ENCODE results near the gene HOXD10. TPM values are rescaled to one million over a fixed set of nuclear protein-coding genes. Genes with fewer than 3 reads are reported as not detected.

The HOXD10 gene
- total RNA-seq, 2 donors from 2014 or later = not detected

DNA sequence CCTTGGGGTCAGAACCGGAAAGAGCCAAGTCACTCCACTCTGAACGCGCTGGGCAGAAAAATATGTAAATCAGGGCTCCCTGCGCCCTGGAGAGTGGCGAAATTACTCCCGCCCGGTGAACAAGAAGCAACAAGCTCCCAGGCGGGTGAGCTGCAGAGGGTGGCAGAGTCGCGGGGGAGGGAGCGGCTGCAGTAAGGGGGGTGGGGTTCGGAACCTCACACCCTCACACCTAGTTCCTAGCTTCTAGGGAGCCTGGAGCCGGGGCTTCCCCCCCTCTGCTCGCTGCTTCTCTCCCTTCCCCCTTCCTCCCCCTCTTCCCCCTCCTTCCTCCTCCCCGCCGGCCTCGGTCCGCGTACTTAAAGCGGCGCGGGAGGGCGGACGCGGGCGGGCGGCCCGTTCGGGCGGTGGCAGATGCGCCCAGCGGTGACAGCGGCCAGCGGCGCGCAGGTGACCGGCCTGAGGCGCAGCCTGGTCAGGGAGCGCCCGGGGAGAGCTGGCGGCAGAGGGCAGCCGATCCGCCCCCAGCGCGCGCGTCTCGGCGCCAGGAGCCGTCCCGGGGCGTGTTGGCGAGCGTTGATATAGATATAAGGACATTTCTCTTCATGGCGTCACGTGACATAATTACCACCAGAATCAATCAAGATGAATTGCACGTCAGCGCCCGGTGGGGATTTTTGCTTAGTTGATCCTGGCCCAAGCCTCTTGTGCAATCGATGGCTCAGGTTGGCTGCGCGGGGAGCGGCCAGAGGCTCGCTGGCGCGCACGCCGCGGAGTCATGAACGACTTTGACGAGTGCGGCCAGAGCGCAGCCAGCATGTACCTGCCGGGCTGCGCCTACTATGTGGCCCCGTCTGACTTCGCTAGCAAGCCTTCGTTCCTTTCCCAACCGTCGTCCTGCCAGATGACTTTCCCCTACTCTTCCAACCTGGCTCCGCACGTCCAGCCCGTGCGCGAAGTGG, 9.7 kb upstream of the HOXD10 start, which contains the start of gene HOXD11:
HOXD11 (plus strand) TSS at position 700 of the 959 bp plus-strand sequence; CDS start at position 776, 76 bp downstream.
- H3K36me3 ChIP-seq = no peaks in the 10 kb centered on the region
- H3K9me3 ChIP-seq = no peaks in the 10 kb centered on the region
- H3K4me3 ChIP-seq = peak within 1 kb of the TSS in 1 of 2 donors; percentile 32
- TF ChIP-seq, protein P1, sequence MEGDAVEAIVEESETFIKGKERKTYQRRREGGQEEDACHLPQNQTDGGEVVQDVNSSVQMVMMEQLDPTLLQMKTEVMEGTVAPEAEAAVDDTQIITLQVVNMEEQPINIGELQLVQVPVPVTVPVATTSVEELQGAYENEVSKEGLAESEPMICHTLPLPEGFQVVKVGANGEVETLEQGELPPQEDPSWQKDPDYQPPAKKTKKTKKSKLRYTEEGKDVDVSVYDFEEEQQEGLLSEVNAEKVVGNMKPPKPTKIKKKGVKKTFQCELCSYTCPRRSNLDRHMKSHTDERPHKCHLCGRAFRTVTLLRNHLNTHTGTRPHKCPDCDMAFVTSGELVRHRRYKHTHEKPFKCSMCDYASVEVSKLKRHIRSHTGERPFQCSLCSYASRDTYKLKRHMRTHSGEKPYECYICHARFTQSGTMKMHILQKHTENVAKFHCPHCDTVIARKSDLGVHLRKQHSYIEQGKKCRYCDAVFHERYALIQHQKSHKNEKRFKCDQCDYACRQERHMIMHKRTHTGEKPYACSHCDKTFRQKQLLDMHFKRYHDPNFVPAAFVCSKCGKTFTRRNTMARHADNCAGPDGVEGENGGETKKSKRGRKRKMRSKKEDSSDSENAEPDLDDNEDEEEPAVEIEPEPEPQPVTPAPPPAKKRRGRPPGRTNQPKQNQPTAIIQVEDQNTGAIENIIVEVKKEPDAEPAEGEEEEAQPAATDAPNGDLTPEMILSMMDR (IDR thresholded peaks at IDR 0.05) = no peak
- H3K27me3 ChIP-seq = peaks cover 66 to 90% of the 10 kb centered on the region in 2 donors
- no peak for DNase-seq (ENCODE audit: low spot score)
- H3K4me1 ChIP-seq = peaks cover 0 to 39% of the 10 kb centered on the region in 2 donors
- no peak within 1 kb of the TSS for H3K27ac ChIP-seq

DNA sequence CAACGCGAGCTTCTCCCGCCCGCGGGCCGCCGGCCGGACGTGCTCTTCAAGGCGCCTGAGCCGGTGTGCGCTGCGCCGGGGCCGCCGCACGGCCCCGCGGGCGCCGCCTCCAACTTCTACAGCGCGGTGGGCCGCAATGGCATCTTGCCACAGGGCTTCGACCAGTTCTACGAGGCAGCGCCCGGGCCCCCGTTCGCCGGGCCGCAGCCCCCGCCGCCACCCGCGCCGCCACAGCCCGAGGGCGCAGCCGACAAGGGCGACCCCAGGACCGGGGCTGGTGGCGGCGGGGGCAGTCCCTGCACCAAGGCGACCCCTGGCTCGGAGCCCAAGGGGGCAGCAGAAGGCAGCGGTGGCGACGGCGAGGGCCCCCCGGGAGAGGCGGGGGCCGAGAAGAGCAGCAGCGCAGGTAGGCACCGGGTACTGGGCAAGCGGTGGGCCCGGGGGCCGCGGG, 8.8 kb upstream of the HOXD10 start:
- H3K27ac ChIP-seq = no peak overlapping the region
- H3K4me1 ChIP-seq = peaks cover 0 to 39% of the 10 kb centered on the region in 2 donors
- TF ChIP-seq, protein P1 (IDR thresholded peaks at IDR 0.05) = no peak
- DNase-seq (ENCODE audit: low spot score) = no peak
- no peak overlapping the region for H3K4me3 ChIP-seq
- H3K27me3 ChIP-seq = peaks cover 73 to 90% of the 10 kb centered on the region in 2 donors
- H3K36me3 ChIP-seq = no peaks in the 10 kb centered on the region
- H3K9me3 ChIP-seq = no peaks in the 10 kb centered on the region

DNA sequence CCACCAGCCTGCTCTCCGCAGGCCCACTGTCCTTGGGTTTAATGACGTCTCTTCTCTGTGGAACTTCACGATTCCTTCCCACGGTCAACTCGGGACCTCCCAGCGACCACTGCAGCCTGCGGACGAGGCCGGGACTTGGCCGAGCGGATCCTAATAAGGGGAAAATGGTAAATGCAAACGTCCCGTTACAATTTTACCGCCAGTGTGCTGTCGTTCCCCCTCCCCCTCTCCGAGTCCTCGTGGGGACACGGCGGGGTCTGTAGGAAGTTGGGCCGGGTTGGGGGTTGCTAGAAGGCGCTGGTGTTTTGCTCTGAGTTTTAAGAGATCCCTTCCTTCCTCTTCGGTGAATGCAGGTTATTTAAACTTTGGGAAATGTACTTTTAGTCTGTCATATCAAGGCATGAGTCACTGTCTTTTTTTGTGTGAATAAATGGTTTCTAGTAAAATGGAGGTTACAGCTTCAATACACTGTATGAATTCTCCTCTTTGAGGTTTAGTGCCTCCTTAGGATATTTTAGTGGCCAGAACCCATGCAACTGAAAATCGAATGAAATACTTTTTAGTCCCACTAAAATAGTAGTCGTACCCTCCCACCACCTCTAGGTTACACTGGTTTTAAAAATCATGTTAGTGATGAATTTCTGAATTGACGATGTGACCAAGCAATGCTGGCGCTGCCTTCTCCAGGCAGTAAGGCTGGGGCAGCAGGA, 7.2 kb upstream of the HOXD10 start:
- peaks cover 71 to 92% of the 10 kb centered on the region in 2 donors for H3K27me3 ChIP-seq

DNA sequence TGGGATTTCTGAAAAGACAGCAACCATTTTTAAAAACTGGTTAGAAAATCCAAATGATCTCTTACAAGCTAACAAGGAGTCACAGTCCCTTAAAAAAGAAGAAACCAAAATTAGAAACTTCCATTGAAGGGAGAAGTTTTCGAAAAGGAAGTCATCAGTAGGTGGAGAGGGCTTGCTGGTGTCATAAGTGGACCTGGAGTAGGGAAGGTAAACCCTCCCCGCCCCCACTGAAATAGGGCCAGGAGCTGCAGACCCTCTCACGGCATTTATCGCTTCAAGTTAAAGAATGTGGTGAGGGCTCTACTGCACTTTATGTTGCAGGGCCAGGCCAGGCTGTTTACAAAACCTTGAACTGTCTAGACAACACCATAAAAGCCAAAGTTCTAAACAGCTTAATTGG, 6.6 kb upstream of the HOXD10 start:
- H3K9me3 ChIP-seq = no peaks in the 10 kb centered on the region
- H3K4me1 ChIP-seq = peaks cover 0 to 26% of the 10 kb centered on the region in 2 donors
- no peak overlapping the region for H3K27ac ChIP-seq
- H3K36me3 ChIP-seq = no peaks in the 10 kb centered on the region
- no peak overlapping the region for H3K4me3 ChIP-seq
- peaks cover 73 to 92% of the 10 kb centered on the region in 2 donors for H3K27me3 ChIP-seq
- DNase-seq (ENCODE audit: low spot score) = no peak
- TF ChIP-seq, protein P1 (IDR thresholded peaks at IDR 0.05) = no peak

More for the DNA sequence above, 7.2 kb upstream of the HOXD10 start:
- no peak overlapping the region for H3K27ac ChIP-seq
- H3K9me3 ChIP-seq = no peaks in the 10 kb centered on the region
- peaks cover 0 to 32% of the 10 kb centered on the region in 2 donors for H3K4me1 ChIP-seq
- TF ChIP-seq, protein P1 (IDR thresholded peaks at IDR 0.05) = no peak
- H3K36me3 ChIP-seq = no peaks in the 10 kb centered on the region
- H3K4me3 ChIP-seq = no peak overlapping the region
- DNase-seq (ENCODE audit: low spot score) = no peak

DNA sequence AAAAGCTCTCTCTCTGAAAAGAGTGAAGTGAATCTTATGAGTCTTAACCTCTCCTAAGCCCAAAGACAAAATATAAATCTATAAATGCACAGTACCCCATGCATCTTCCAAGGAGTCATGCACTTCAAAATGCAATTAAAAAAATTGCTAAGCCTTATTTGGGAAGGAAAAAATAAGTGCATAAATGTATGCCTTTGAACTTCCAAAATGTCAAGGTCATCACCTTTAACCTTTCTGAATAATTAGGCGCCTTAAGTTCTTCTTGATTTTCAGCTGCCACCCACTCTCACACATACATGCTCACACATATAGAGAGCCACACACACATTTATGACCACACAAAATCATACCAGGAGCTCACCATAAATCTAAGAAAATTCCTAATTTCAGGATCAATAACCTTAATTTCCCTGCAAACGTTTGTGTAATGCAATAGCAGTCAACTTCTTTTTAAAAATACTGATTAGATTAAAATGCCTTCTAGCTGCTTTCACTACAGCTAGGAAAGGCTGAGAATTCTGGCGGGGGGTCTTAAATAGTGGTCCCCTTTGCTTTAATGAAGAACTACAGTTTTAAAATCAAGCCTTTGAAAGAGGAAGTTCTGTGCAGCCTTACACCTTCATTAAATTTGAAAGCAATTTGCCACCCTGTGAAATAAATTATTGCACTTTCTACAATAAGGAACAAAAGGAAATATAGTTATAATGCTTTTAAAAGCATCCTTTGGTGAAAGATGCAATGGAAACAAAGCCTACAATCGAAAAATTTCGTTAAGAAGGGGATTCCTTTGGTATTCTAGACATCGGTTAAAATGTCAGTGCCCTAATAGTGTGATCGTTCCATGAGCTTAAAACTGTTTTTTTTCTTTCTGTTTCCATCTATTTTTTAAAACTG, 5.9 kb upstream of the HOXD10 start:
- Histone ChIP-seq H3K9me3 (no peaks in the 10 kb centered on the region), H3K27ac (no peak overlapping the region), H3K4me1 (peaks cover 0 to 25% of the 10 kb centered on the region in 2 donors), H3K27me3 (peaks cover 74 to 89% of the 10 kb centered on the region in 2 donors), H3K4me3 (no peak overlapping the region), H3K36me3 (no peaks in the 10 kb centered on the region)
- no peak for DNase-seq (ENCODE audit: low spot score)
- TF ChIP-seq, protein P1 (IDR thresholded peaks at IDR 0.05) = no peak

Measured in right atrium auricular region (tissue), 2 donors.